MM.1S (cell line): Measurements from ENCODE around the gene IFIT1.

ENCODE experiments used
- DNase-seq: peaks from one replicate; pipeline ENCODE4 v3.0.0-alpha.2; 2015
- H2AFZ ChIP-seq: fragments of 300-600 bp; sonication (generic); 2 replicates; pipeline ENCODE4 v1.6.0; 2016; ENCODE audit warnings: antibody characterized with exemption, low read length
- H3F3A ChIP-seq: fragments of 300-600 bp; sonication (generic); 2 replicates; pipeline ENCODE4 v1.6.1; 2016; ENCODE audit warnings: mild to moderate bottlenecking, antibody characterized with exemption, low read length, moderate library complexity, mixed read lengths; ENCODE audit not compliant: insufficient read depth
- H3K27ac ChIP-seq: fragments of 300-600 bp; sonication (generic); 2 replicates; pipeline ENCODE4 v1.5.1; 2016; ENCODE audit warnings: mild to moderate bottlenecking, low read length
- H3K27me3 ChIP-seq: fragments of 300-600 bp; sonication (generic); replicated peaks from 2 replicates; pipeline ENCODE4 v1.6.0; 2016; ENCODE audit warnings: low read length; ENCODE audit not compliant: insufficient read depth
- H3K36me3 ChIP-seq: fragments of 300-600 bp; sonication (generic); replicated peaks from 2 replicates; pipeline ENCODE4 v1.6.1; 2016; ENCODE audit warnings: mild to moderate bottlenecking, low read length, mixed read lengths; ENCODE audit not compliant: insufficient read depth
- H3K4me1 ChIP-seq: fragments of 300-600 bp; sonication (generic); 2 replicates; pipeline ENCODE4 v1.6.1; 2016; ENCODE audit warnings: low read length, mixed read lengths
- H3K4me2 ChIP-seq: fragments of 300-600 bp; sonication (generic); 2 replicates; pipeline ENCODE4 v1.6.0; 2016; ENCODE audit warnings: low read depth, low read length
- H3K4me3 ChIP-seq: fragments of 300-600 bp; sonication (generic); 2 replicates; pipeline ENCODE4 v1.5.1; 2016; ENCODE audit warnings: low read length, mixed read lengths
- H3K79me2 ChIP-seq: fragments of 300-600 bp; sonication (generic); 2 replicates; pipeline ENCODE4 v1.6.1; 2016; ENCODE audit warnings: mixed run types, low read length, mixed read lengths
- H3K9ac ChIP-seq: fragments of 300-600 bp; sonication (generic); 2 replicates; pipeline ENCODE4 v1.6.1; 2016; ENCODE audit warnings: low read length, mixed read lengths
- H3K9me2 ChIP-seq: fragments of 300-600 bp; sonication (generic); replicated peaks from 2 replicates; pipeline ENCODE4 v1.6.1; 2016; ENCODE audit warnings: mild to moderate bottlenecking, low read length, mixed read lengths; ENCODE audit not compliant: insufficient read depth
- H3K9me3 ChIP-seq: fragments of 300-600 bp; sonication (generic); replicated peaks from 2 replicates; pipeline ENCODE4 v1.6.1; 2016; ENCODE audit warnings: mild to moderate bottlenecking, low read length, mixed read lengths; ENCODE audit not compliant: insufficient read depth
- H4K20me1 ChIP-seq: fragments of 300-600 bp; sonication (generic); 2 replicates; pipeline ENCODE4 v1.6.1; 2016; ENCODE audit warnings: mild to moderate bottlenecking, low read length, moderate library complexity, mixed read lengths; ENCODE audit not compliant: insufficient read depth
- EZH2 ChIP-seq: fragments of 300-600 bp; sonication (generic); optimal IDR thresholded peaks from 2 replicates; pipeline ENCODE3; 2017; ENCODE audit warnings: low read depth, mild to moderate bottlenecking, antibody characterized with exemption, low read length, mixed read lengths
- EZH2phosphoT487 ChIP-seq: fragments of 300-600 bp; sonication (generic); IDR thresholded peaks from 2 replicates; pipeline ENCODE4 v1.6.1; 2018; ENCODE audit warnings: antibody characterized with exemption, low read length
- TF ChIP-seq, protein P1 (sequence below): fragments of 300-600 bp; sonication (generic); IDR thresholded peaks from 2 replicates; pipeline ENCODE4 v1.5.1; 2016; ENCODE audit warnings: antibody characterized with exemption, low read length, mixed read lengths

The IFIT1 gene

DNA sequence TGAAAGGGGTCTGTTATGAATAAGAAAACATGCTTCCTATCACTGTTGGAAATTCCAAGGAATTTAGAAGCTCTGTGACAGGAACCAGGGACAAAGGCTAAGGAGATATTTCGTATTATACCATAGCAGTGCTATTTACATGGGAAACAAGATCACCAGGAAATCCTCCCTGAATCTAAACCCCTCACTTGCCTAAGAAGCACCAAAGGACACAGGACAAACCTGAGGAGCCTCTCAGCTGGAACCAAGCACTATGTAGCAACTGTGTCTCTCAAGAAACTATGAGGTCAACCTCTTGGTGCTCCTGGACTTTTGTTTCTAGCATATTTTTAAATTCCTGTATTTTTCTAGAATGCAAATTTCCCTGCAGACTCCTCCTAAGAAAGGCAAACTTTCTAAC is 35.3 kb upstream of the IFIT1 start:
- H3K36me3 ChIP-seq = no peaks in the 10 kb centered on the region
- TF ChIP-seq EZH2phosphoT487 (no peak), EZH2 (no peak)
- TF ChIP-seq, protein P1, sequence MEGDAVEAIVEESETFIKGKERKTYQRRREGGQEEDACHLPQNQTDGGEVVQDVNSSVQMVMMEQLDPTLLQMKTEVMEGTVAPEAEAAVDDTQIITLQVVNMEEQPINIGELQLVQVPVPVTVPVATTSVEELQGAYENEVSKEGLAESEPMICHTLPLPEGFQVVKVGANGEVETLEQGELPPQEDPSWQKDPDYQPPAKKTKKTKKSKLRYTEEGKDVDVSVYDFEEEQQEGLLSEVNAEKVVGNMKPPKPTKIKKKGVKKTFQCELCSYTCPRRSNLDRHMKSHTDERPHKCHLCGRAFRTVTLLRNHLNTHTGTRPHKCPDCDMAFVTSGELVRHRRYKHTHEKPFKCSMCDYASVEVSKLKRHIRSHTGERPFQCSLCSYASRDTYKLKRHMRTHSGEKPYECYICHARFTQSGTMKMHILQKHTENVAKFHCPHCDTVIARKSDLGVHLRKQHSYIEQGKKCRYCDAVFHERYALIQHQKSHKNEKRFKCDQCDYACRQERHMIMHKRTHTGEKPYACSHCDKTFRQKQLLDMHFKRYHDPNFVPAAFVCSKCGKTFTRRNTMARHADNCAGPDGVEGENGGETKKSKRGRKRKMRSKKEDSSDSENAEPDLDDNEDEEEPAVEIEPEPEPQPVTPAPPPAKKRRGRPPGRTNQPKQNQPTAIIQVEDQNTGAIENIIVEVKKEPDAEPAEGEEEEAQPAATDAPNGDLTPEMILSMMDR = no peak
- no peak overlapping the region for H3K27ac ChIP-seq
- H3K4me3 ChIP-seq = no peak overlapping the region
- no peak for DNase-seq
- H3K9me3 ChIP-seq = no peaks in the 10 kb centered on the region
- H3K9me2 ChIP-seq = no peaks in the 10 kb centered on the region
- H3K4me2 ChIP-seq = no peak overlapping the region
- no peak overlapping the region for H2AFZ ChIP-seq
- H4K20me1 ChIP-seq = no peaks in the 10 kb centered on the region
- H3K79me2 ChIP-seq = no peaks in the 10 kb centered on the region
- peaks cover 4% of the 10 kb centered on the region; the same call in 1 of the 2 replicates for H3F3A ChIP-seq
- H3K27me3 ChIP-seq = no peaks in the 10 kb centered on the region
- peaks cover 14% of the 10 kb centered on the region for H3K4me1 ChIP-seq
- no peak overlapping the region for H3K9ac ChIP-seq

GRCh38 chr10:89357975-89358374 is 34.4 kb upstream of the IFIT1 start:
- H3K9ac ChIP-seq = no peak overlapping the region
- H3K36me3 ChIP-seq = no peaks in the 10 kb centered on the region
- H3K27me3 ChIP-seq = no peaks in the 10 kb centered on the region
- TF ChIP-seq EZH2phosphoT487 (no peak), EZH2 (no peak)
- TF ChIP-seq, protein P1 = no peak
- H2AFZ ChIP-seq = no peak overlapping the region
- H3F3A ChIP-seq = no peaks in the 10 kb centered on the region
- H3K79me2 ChIP-seq = no peaks in the 10 kb centered on the region
- no peak overlapping the region for H3K27ac ChIP-seq
- H3K4me2 ChIP-seq = no peak overlapping the region
- H3K9me2 ChIP-seq = no peaks in the 10 kb centered on the region
- H3K4me3 ChIP-seq = no peak overlapping the region
- peaks cover 9% of the 10 kb centered on the region for H3K4me1 ChIP-seq
- no peaks in the 10 kb centered on the region for H3K9me3 ChIP-seq
- H4K20me1 ChIP-seq = no peaks in the 10 kb centered on the region
- DNase-seq = no peak

DNA sequence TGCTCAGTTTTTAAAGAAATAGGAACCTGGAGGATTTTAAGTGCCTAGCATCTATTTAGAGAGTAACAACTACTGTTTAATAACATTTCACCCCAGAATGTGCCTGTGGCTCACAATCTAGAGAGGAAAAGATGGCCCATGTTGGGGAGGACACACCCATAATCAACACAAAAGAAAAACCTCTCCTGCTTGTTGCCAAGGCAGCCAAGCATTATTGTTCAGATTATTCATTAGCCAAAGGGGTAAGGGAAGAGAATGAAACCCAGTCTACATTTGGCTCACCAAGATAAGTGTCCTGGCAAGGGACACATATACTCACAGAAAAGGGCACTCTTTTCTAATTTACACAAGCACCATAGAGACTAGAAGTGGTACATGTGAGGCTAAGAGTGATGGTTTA is 32.3 kb upstream of the IFIT1 start:
- H3K4me2 ChIP-seq = no peak overlapping the region
- H2AFZ ChIP-seq = no peak overlapping the region
- H3K27me3 ChIP-seq = no peaks in the 10 kb centered on the region
- no peak overlapping the region for H3K4me3 ChIP-seq
- no peaks in the 10 kb centered on the region for H3K9me3 ChIP-seq
- H3K4me1 ChIP-seq = peaks cover 23% of the 10 kb centered on the region
- H3K27ac ChIP-seq = no peak overlapping the region
- no peaks in the 10 kb centered on the region for H3K9me2 ChIP-seq
- no peak overlapping the region for H3K9ac ChIP-seq
- peaks cover 16% of the 10 kb centered on the region for H3F3A ChIP-seq
- H4K20me1 ChIP-seq = no peaks in the 10 kb centered on the region
- no peaks in the 10 kb centered on the region for H3K36me3 ChIP-seq
- TF ChIP-seq, protein P1 = no peak
- TF ChIP-seq EZH2phosphoT487 (no peak), EZH2 (no peak)
- no peak for DNase-seq
- H3K79me2 ChIP-seq = no peaks in the 10 kb centered on the region
